ENCODE data around the gene NYAP2.

NYAP2 gene

GRCh38 chr2:225569995-225570394 lies 170.5 kb downstream of the NYAP2 start:
- no peak for DNase-seq

GRCh38 chr2:225573603-225574002 lies 174.1 kb downstream of the NYAP2 start:
- DNase-seq = no peak

GRCh38 chr2:225574582-225575138 lies 175.2 kb downstream of the NYAP2 start:
- no peak for DNase-seq

- no peak for DNase-seq
Observed at GRCh38 chr2:225581135-225581534, 181.6 kb downstream of the NYAP2 start.

- no peak for DNase-seq
Observed at GRCh38 chr2:225581906-225582305, 182.4 kb downstream of the NYAP2 start.

- DNase-seq = no peak
Observed at GRCh38 chr2:225582355-225583116, 183.0 kb downstream of the NYAP2 start.

GRCh38 chr2:225584796-225585195 lies 185.3 kb downstream of the NYAP2 start:
- DNase-seq = no peak

- DNase-seq = no peak
Observed at GRCh38 chr2:225590932-225591331, 191.4 kb downstream of the NYAP2 start.

GRCh38 chr2:225597911-225598310 lies 198.4 kb downstream of the NYAP2 start:
- DNase-seq = no peak

GRCh38 chr2:225598426-225598825 lies 198.9 kb downstream of the NYAP2 start:
- no peak for DNase-seq

- DNase-seq = no peak
Observed at GRCh38 chr2:225598897-225599296, 199.4 kb downstream of the NYAP2 start.

GRCh38 chr2:225599856-225600255 lies 200.3 kb downstream of the NYAP2 start:
- no peak for DNase-seq

- DNase-seq = no peak
Observed at GRCh38 chr2:225600444-225600843, 200.9 kb downstream of the NYAP2 start.

- DNase-seq = no peak
Observed at GRCh38 chr2:225600865-225601264, 201.4 kb downstream of the NYAP2 start.

GRCh38 chr2:225602205-225602604 lies 202.7 kb downstream of the NYAP2 start:
- DNase-seq = no peak

- DNase-seq = no peak
Observed at GRCh38 chr2:225608136-225608535, 208.6 kb downstream of the NYAP2 start.

- DNase-seq = no peak
Observed at GRCh38 chr2:225612636-225613035, 213.1 kb downstream of the NYAP2 start.

GRCh38 chr2:225614915-225615314 lies 215.4 kb downstream of the NYAP2 start:
- DNase-seq = no peak

GRCh38 chr2:225615514-225615913 lies 216.0 kb downstream of the NYAP2 start:
- no peak for DNase-seq

- DNase-seq = no peak
Observed at GRCh38 chr2:225616372-225616771, 216.9 kb downstream of the NYAP2 start.

- DNase-seq = no peak
Observed at GRCh38 chr2:225616848-225617247, 217.3 kb downstream of the NYAP2 start.

GRCh38 chr2:225620227-225620626 lies 220.7 kb downstream of the NYAP2 start:
- no peak for DNase-seq

- no peak for DNase-seq
Observed at GRCh38 chr2:225630824-225631533, 231.5 kb downstream of the NYAP2 start.

GRCh38 chr2:225632351-225632750 lies 232.8 kb downstream of the NYAP2 start:
- no peak for DNase-seq

Measured in activated CD4-positive, CD25-positive, alpha-beta regulatory T cell treated with anti-CD3 and anti-CD28 coated beads, Interleukin-2, amount 50 U/mL, for 72 hours (primary cell).